GM18870 (cell line): ENCODE results near the gene CSMD2.

Experiments used
- ATAC-seq: cut with Tn5 transposase; IDR thresholded peaks from one replicate; pipeline ENCODE4 v1.9.1; 2021; ENCODE audit warnings: moderate library complexity; ENCODE audit not compliant: unreplicated experiment

Gene CSMD2

DNA sequence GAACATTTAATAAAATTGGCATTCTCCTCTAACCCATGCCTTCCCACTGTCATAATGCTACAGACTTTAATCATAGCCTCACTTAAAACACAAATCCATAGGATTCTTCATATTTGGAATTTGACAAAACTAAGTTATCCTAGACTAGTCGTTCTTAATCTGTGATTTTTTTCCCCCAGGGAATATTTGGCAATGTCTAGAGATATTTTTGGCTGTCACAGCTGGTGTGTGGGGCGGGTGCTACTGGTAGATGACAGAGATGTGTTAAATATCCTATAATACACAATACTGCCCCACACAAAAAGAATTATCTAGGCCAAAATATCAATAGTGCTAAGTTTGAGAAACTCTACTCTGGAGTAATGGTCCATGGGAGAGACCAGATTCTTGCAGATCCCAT is 396.9 kb downstream of the CSMD2 start:
- no peak for ATAC-seq

DNA sequence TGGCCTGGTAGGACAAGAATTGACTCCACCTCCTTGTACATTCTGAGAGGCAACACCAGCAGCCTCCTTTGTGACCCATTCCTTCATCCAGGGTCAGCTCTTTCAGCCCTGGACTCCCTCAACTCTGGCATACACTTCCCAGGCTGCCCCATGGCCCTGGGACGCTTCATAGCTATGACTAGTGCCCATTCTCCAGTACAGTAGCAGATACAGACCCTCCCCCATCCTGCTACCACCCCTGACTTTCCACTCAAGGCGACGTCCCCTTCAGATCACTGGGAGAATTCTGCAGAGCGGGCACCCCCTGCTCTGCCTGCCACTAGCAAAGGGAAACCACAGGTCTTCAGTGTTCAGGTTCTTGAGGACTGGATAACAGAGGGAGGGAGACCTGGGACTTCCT is 400.9 kb downstream of the CSMD2 start:
- no peak for ATAC-seq

- no peak for ATAC-seq
Observed at GRCh38 chr1:33763406-33763805, 401.6 kb downstream of the CSMD2 start.

- ATAC-seq, result no peak
Observed at GRCh38 chr1:33762962-33763361, 402.1 kb downstream of the CSMD2 start.

DNA sequence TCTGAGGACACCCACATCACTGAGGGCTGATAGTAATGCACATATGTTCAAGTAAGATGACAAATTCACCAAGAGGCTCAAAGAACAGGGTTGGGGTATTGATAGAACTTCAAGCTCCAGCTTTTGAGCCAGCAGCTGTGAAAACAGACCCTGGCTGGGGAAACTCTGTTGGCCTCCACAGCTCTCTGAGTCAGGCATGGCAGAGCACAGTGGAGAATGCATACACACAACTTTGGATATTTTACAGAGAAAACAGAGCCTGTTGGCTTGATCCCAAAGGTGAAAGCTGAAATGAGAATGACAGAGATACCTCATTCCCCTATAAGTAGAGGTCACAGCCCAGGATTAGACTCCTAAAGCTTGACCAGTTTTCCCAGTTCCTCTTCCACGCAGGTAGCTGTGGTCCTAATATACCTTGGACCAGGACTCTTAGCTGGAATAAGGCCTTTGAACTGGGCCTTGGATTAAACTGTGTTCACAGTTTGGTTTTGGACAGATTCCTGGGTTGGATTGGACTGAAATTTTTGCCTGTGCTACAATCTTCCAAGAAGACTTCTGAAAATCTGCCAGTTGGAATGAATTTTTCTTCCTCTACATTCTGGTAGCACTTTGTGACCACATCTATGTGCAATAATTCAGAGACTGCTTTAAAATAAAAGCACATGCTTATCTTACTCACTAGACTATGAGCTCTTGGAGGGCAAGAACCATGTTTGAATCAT is 402.8 kb downstream of the CSMD2 start:
- no peak for ATAC-seq

DNA sequence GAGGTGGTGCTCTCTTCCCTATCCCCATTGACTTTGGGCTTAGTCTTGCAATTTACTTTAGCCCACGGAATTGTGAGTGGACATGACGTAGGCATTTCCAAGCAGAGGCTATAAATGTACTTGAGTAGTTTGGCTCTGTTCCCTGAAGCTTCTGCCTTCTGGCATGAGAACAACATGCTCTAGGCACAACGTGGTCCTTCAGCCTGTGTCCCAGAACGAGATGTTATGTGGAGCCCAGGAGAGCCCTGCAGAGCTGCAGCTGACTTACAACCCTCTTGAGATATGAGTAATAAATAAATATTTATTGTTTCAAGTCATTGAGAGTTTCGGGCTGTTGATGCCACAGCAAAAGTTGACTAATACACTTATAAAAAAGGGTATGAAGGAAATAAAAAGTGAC is 406.3 kb downstream of the CSMD2 start:
- ATAC-seq, result no peak

DNA sequence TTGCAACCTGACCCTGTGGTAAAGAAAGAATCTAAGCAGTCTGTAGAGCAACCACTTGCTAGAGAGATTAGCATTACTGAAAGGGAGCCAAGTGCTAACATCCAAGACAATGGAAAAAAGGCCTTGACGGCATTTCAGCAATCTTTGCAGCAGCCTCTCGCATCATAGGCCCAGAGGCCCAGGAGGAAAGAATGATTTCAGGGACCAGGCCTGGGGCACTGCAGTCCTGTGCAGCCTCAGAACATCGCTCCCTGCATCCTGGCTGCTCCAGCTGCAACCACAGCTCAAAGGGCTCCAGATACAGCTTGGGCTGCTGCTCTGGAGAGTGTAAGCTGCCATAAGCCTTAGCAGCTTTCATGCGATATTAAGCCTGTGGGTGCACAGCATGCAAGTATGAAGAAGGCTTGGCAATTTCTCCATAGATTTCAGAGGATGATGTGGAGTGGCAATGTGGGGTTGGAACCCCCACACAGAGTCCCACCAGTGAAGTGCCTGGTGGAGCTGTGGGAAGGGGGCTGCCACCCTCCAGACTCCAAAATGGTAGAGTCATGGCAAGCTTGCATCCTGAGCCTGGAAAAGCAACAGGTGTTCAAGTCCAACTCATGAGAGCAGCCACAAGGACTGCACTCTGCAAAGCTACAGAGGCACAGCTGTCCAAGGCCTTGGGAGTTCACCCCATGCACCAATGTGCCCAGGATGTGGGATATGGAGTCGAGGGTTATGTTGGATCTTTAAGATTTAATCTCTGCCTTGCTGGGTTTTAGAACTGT is 411.8 kb downstream of the CSMD2 start:
- ATAC-seq, result no peak

DNA sequence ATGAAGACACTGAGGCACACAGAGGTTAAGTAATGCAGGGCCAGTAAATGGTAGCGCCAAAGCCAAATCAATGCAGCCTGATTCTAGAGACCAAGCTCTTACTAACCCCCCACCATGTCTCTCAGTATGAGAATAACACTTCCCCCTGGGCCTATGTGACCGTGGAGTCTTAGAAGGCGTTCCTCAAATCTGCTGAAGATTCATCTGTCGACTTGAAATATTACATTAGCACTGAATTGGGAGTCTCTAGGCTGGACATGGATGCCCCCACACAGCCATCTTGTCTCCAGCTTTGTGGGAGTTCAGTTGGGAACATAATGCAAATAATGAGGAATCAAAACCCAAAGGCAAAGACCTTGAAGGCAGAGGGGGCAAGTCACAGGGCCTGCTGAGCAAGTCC is 419.1 kb downstream of the CSMD2 start:
- no peak for ATAC-seq

DNA sequence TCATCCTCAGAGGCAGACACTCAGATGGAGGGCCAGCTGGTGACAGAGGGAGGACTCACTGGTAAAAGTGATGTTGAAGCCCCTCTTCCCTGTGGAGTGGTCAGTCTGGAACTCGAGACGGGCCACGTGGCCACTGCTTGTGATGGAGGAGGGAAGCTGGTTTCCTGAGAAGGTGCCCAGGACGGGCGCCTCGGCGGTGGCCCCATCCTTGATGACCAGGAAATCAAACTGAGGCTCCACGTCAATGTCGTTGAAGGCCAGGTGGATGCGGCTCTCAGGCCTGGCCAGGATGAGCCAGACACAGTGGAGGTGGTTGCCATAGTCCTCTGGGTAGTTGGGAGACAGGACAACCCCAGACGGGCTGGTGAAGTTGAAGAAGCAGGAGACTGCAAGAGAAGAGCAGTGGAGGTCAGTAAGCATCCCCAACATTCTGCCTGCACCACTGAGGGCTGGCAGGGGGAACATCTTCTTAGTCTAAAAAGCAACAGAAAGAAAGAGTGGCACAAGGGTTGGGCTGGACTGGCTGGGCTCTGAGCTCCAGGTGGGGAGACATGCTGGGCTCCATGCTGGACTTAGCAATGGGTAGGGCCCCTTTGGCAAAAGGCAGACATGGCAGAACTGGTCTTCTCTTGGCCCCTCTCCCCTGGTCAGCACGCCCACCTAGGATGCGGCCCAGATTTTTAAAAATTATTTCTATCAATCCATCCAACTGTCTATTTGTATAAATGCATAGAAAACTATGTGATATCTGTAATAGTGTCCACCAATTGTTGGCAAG is 421.6 kb downstream of the CSMD2 start:
- ATAC-seq, result no peak

DNA sequence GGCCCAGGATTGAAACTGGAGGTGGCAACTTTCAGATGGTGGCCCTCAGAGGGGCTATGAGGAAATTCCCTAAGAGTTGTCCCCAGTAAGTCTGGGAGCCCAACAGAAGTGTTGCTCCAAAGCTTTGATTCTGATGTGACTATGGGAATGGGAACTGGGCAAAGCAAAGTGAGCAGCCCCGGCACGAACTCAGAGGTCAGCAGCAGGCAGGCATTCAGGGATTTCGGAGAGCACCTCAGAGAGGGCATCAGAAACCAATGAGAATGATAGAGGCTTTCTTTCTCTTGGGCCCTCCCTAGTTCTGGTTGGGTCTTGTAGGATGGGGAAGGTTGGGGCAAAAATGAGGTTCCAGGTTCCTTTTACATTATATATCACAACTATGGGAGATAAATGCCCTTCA is 422.4 kb downstream of the CSMD2 start:
- no peak for ATAC-seq

DNA sequence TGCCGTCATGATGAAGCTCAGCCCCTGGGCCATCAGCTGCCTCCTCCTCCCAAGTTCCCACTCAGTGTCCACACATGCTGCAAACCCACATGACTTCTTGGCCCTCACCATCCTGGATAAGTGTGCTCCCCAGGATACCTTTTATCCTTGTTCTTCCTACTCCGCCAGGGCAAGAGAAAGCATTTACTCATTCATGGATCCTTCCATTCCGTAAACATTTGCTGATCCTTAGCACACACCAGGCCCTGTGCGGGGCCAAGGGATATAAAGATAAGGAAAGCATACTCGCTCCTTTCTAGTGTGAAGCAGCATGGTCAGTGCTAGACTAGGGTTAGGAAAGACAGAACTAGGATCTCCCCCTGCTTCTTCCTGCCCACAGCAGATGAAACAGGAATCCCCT is 423.3 kb downstream of the CSMD2 start:
- ATAC-seq, result no peak

DNA sequence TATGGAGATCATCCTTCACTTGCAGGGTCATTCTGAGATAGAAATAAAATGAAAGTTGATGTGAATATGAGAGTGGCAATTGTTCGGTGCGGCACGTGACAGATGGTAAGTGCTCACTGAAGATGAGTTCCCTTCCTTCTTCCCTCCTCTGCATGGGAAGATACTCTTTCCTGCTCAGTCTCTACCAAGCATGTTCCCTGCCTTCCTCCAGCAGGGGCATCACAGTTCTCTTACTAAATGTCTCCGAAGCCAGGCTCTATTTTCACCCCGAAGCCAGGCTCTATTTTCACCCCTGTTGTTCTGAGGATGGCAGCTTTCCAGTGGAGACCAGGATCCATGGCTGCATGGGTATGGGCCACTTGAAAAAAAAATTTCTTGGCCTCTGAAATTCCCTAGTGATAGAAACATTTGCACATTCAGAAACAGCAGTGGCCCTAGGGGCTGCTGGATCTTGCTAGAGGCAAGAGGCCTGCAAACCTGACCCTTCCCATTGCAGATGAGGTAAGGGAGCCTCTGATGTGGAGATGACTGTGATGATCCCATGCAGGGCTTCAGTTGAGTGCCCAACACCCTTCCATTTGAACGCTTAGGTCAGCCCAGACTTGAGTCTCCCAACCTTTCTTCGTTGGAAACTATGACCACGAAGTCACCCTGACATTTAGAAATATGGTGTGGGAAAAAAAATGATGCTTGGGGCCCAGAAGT is 424.8 kb downstream of the CSMD2 start:
- ATAC-seq, result no peak

GRCh38 chr1:33738976-33739375 is 426.1 kb downstream of the CSMD2 start:
- no peak for ATAC-seq

- ATAC-seq, result no peak
Observed at GRCh38 chr1:33738536-33738935, 426.5 kb downstream of the CSMD2 start.

GRCh38 chr1:33736496-33736895 is 428.5 kb downstream of the CSMD2 start:
- ATAC-seq, result no peak

- ATAC-seq, result no peak
Observed at GRCh38 chr1:33735624-33736023, 429.4 kb downstream of the CSMD2 start.

DNA sequence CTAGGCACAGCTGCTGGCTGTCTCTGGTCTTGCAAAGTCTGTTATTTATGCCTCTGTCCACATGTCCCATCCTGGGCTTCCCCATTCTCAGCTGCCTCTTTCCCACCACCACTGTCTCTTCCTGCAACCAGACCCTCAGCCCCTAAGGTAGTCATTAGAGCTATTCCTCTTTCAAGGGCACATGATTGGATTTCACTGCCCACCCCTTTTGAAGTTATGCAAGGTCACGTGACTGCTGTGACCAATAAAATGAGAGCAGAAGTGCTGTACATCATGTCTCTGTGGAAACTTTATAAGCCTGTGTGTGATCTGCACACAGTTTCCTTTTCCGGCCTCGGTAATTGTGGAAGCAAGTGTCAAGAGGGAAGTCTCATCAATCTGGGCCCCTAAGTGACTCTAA is 437.7 kb downstream of the CSMD2 start:
- ATAC-seq, result no peak

GRCh38 chr1:33726274-33726804 is 438.7 kb downstream of the CSMD2 start:
- no peak for ATAC-seq

DNA sequence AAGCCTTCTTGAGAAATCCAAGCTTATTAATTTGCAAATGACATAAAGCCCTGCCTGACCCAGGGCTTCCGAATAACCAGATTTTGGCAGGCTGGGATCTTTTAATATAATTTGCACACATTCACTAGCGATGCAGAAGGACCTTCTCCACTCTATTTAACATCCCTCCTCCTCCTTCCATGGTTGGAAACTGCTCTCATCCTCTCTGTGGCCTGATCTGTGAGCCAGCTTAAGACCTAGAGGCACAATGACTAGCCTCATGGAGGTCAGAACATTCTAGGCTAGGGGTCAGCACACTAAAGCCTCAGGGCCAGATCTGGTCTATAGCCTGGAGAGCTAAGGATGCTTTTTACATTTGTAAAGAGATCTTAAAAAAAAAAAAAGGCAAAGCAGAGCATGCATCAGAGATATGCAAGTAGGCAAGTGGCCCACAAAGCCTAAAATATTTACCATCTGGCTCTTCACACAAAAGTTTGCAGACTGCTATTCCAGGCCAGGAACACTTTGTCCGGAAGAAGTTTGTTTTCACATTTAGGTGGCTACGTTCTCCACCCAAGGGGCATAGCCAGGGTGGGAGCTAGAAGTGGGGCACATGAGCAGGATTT is 439.4 kb downstream of the CSMD2 start:
- no peak for ATAC-seq

DNA sequence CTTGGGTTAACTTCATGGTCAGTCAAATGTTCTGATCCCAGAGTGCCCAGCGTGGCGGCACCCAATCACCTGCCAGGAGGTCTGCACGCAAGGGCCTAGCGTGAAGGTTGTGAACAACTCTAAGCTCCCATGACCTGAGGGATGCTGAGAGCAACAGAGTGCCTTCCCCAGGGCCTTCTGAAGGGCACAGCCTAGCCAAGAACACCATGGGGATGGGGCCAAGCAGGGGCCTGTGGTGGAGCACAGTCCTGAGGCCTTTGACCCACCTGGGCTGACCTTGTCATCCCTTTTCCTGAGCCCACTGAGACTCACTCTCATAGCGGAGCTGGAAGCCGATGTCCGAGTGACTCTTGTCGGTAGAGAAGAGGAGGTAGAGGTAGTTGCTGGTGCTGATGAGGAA is 440.0 kb downstream of the CSMD2 start:
- no peak for ATAC-seq

GRCh38 chr1:33724348-33724747 is 440.7 kb downstream of the CSMD2 start:
- ATAC-seq, result no peak
